Thymus (tissue), 11 donors: Measurements from ENCODE around the gene AXL. TPM values are rescaled to one million over a fixed set of nuclear protein-coding genes. Genes with fewer than 3 reads are reported as not detected.

ENCODE experiments used
- DNase-seq, 9 donors: peaks; one replicate each; pipeline ENCODE4 v3.0.0-alpha.2; 2013; ENCODE audit warnings: low spot score in 9 of 9, low read depth in 6 of 9, missing footprints in 1 of 9
- H3K27ac ChIP-seq, 2 donors: one replicate each; pipeline ENCODE4 v1.5.1; 2013; ENCODE audit warnings: control low read depth in 1 of 2, low read depth in 1 of 2, low read length in 1 of 2, mild to moderate bottlenecking in 1 of 2, moderate library complexity in 1 of 2
- H3K27me3 ChIP-seq, 2 donors: one replicate each; pipeline ENCODE4 v1.5.1; 2013; ENCODE audit warnings: low read length in 1 of 2; ENCODE audit not compliant: control insufficient read depth in 2 of 2, insufficient read depth in 1 of 2
- H3K36me3 ChIP-seq, 2 donors: one replicate each; pipeline ENCODE4 v1.5.1; 2013; ENCODE audit warnings: low read length in 1 of 2, mild to moderate bottlenecking in 1 of 2, moderate library complexity in 1 of 2; ENCODE audit not compliant: control insufficient read depth in 2 of 2, insufficient read depth in 2 of 2
- H3K4me1 ChIP-seq, 2 donors: one replicate each; pipeline ENCODE4 v1.5.1; 2013; ENCODE audit warnings: low read length in 2 of 2; ENCODE audit not compliant: control insufficient read depth in 2 of 2, insufficient read depth in 2 of 2
- H3K4me3 ChIP-seq, 2 donors: one replicate each; pipeline ENCODE4 v1.5.1; 2013; ENCODE audit warnings: low read length in 2 of 2, control low read depth in 1 of 2, mild to moderate bottlenecking in 1 of 2
- H3K9me3 ChIP-seq, 2 donors: one replicate each; pipeline ENCODE4 v1.5.1; 2013; ENCODE audit warnings: low read length in 1 of 2, mild to moderate bottlenecking in 1 of 2; ENCODE audit not compliant: control insufficient read depth in 2 of 2, insufficient read depth in 1 of 2
- WGBS: extraction: QIAGEN DNeasy Blood & Tissue Kit; methylation state at CpG from one replicate; pipeline ENCODE4 v1.1.7; 2013; 5-methylcytosine and 5-hydroxymethylcytosine counted together
- polyA plus RNA-seq: library from polyadenylated mRNA; stranded (reverse); fragments of 200-250 nt; gene quantifications from one replicate; pipeline ENCODE4 v1.2.3, GENCODE V29; 2013
- total RNA-seq: library from RNA; stranded (reverse); fragments of 120-200 nt; gene quantifications from one replicate; pipeline ENCODE4 v1.2.4, GENCODE V29; 2013
- donor health status: healthy.

The AXL gene
- total and polyA plus RNA-seq, 2 donors: 9.5 to 11.9 TPM

- WGBS: 66% methylated on average over 4 of the region's 4 CpGs
- DNase-seq: no peak
- Histone ChIP-seq H3K9me3 (no peaks in the 10 kb centered on the region), H3K4me1 (peaks cover 43 to 70% of the 10 kb centered on the region in 2 donors), H3K27me3 (no peaks in the 10 kb centered on the region), H3K36me3 (peaks cover 37 to 53% of the 10 kb centered on the region in 2 donors), H3K4me3 (no peak overlapping the region), H3K27ac (peak overlapping the region; percentile 92 to 96)
Observed at GRCh38 chr19:41307954-41308449, 89.0 kb downstream of the AXL start.

GRCh38 chr19:41308450-41309179 lies 89.6 kb downstream of the AXL start:
- Histone ChIP-seq H3K27ac (peak overlapping the region; percentile 92 to 96), H3K27me3 (no peaks in the 10 kb centered on the region), H3K9me3 (no peaks in the 10 kb centered on the region), H3K4me1 (peaks cover 43 to 67% of the 10 kb centered on the region in 2 donors), H3K36me3 (peaks cover 31 to 50% of the 10 kb centered on the region in 2 donors), H3K4me3 (peak overlapping the region in 1 of 2 donors; percentile 14)
- 29% methylated on average over 8 of the region's 8 CpGs for WGBS
- peak; percentile 66 to 94 (median 81) for DNase-seq

- Histone ChIP-seq H3K27me3 (no peaks in the 10 kb centered on the region), H3K4me1 (peaks cover 43 to 59% of the 10 kb centered on the region in 2 donors), H3K4me3 (peak overlapping the region; percentile 79 to 95), H3K36me3 (peaks cover 24 to 44% of the 10 kb centered on the region in 2 donors), H3K9me3 (no peaks in the 10 kb centered on the region), H3K27ac (peak overlapping the region; percentile 90 to 93)
- DNase-seq: peak in 1 of 9 donors; percentile 26
- WGBS: 18% methylated on average over 26 of the region's 26 CpGs
Observed at GRCh38 chr19:41309180-41310032, 90.4 kb downstream of the AXL start.

GRCh38 chr19:41310033-41310831 lies 91.2 kb downstream of the AXL start, which contains the start of gene CCDC97:
Gene CCDC97 (plus strand): TSS chr19:41310172. CDS start chr19:41310311, 139 bp downstream.
- Histone ChIP-seq H3K27me3 (no peaks in the 10 kb centered on the region), H3K27ac (peak within 1 kb of the TSS; percentile 90 to 93), H3K4me1 (peaks cover 40 to 53% of the 10 kb centered on the region in 2 donors), H3K9me3 (no peaks in the 10 kb centered on the region), H3K4me3 (peak within 1 kb of the TSS; percentile 79 to 95), H3K36me3 (peaks cover 24 to 39% of the 10 kb centered on the region in 2 donors)
- peak; percentile 86 to 97 (median 92) for DNase-seq
- WGBS: under 1% methylated on average over 47 of the region's 47 CpGs

GRCh38 chr19:41311072-41311471 lies 92.0 kb downstream of the AXL start:
- H3K4me1 ChIP-seq: peaks cover 36 to 45% of the 10 kb centered on the region in 2 donors
- H3K27me3 ChIP-seq: no peaks in the 10 kb centered on the region
- DNase-seq: no peak
- no peaks in the 10 kb centered on the region for H3K9me3 ChIP-seq
- no peak overlapping the region for H3K27ac ChIP-seq
- peaks cover 19 to 37% of the 10 kb centered on the region in 2 donors for H3K36me3 ChIP-seq
- WGBS: 84% methylated on average over 5 of the region's 5 CpGs
- H3K4me3 ChIP-seq: peak overlapping the region; percentile 79 to 95

Other genes with a start within 250 kb of the AXL start
- not detected for gene CYP2B6, start 227.9 kb upstream of the AXL start, total RNA-seq
- 0.02 TPM for gene CYP2B6, start 227.9 kb upstream of the AXL start, polyA plus RNA-seq
- not detected for gene CYP2A13, start 130.8 kb upstream of the AXL start, total RNA-seq
- 0.05 TPM for gene CYP2A13, start 130.8 kb upstream of the AXL start, polyA plus RNA-seq
- not detected for gene CYP2F1, start 104.8 kb upstream of the AXL start, total RNA-seq
- gene CYP2F1, start 104.8 kb upstream of the AXL start, polyA plus RNA-seq: 0.07 TPM
- gene CYP2S1, start 26.0 kb upstream of the AXL start, total RNA-seq: 0.99 TPM
- 4.3 TPM for gene CYP2S1, start 26.0 kb upstream of the AXL start, polyA plus RNA-seq
- gene HNRNPUL1, start 45.1 kb downstream of the AXL start, total RNA-seq: 67.9 TPM
- gene HNRNPUL1, start 45.1 kb downstream of the AXL start, polyA plus RNA-seq: 98.7 TPM
- gene CCDC97, start 90.9 kb downstream of the AXL start, total RNA-seq: 10.8 TPM
- 15.4 TPM for gene CCDC97, start 90.9 kb downstream of the AXL start, polyA plus RNA-seq
- gene TGFB1, start 134.7 kb downstream of the AXL start, total RNA-seq: 5.0 TPM
- gene TGFB1, start 134.7 kb downstream of the AXL start, polyA plus RNA-seq: 24.8 TPM
- 9.3 TPM for gene B9D2, start 144.9 kb downstream of the AXL start, total RNA-seq
- gene B9D2, start 144.9 kb downstream of the AXL start, polyA plus RNA-seq: 9.0 TPM
- gene TMEM91, start 157.3 kb downstream of the AXL start, total RNA-seq: 4.5 TPM
- 30.8 TPM for gene TMEM91, start 157.3 kb downstream of the AXL start, polyA plus RNA-seq
- gene EXOSC5, start 178.1 kb downstream of the AXL start, total RNA-seq: 20.2 TPM
- gene EXOSC5, start 178.1 kb downstream of the AXL start, polyA plus RNA-seq: 20.3 TPM
- gene BCKDHA, start 178.6 kb downstream of the AXL start, total RNA-seq: 28.8 TPM
- 37.7 TPM for gene BCKDHA, start 178.6 kb downstream of the AXL start, polyA plus RNA-seq
- gene B3GNT8, start 208.2 kb downstream of the AXL start, total RNA-seq: 0.94 TPM
- 4.1 TPM for gene B3GNT8, start 208.2 kb downstream of the AXL start, polyA plus RNA-seq
- gene DMAC2, start 220.7 kb downstream of the AXL start, total RNA-seq: 28.2 TPM
- 29.3 TPM for gene DMAC2, start 220.7 kb downstream of the AXL start, polyA plus RNA-seq
- gene ERICH4, start 223.9 kb downstream of the AXL start, total RNA-seq: not detected
- 0.05 TPM for gene ERICH4, start 223.9 kb downstream of the AXL start, polyA plus RNA-seq